OCI-LY1 (cell line): ENCODE data around the gene PDE2A.

Experiments used
- CTCF ChIP-seq: fragments of 200-600 bp; sonication (generic), shearing (Covaris generic); IDR thresholded peaks from 2 replicates; pipeline ENCODE4 v1.5.1; 2017; ENCODE audit warnings: mild to moderate bottlenecking, antibody characterized with exemption, low read length, moderate library complexity, mixed read lengths
- EZH2 ChIP-seq: fragments of 200-600 bp; sonication (generic), shearing (Covaris generic); IDR thresholded peaks from 2 replicates; pipeline ENCODE4 v1.8.0; 2017; ENCODE audit warnings: borderline replicate concordance, mixed run types, mild to moderate bottlenecking, antibody characterized with exemption, low read length, moderate library complexity, mixed read lengths

DNA sequence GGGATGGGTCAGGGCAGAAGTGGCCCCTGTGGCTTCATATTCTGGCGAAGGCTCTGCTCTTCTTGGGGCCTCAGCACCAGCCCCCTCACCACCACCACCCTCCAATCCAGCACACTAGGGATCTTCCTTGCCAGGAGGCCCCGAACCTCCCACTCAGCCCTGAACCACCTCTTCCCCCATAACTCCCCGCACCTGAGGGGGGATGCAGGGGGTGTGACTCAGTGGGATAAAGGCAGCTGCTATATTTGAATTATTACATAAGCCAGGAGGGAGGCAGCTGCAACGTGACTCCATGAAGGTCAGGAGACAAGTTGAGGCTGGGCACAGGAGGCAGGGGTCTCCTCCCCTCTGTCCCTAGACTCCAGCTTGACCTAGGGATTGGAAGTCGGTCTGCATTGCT is 5.6 kb upstream of the PDE2A start:
- TF ChIP-seq CTCF (no peak), EZH2 (no peak)
